ENCODE measurements around the gene RPL11. TPM values are rescaled to one million over a fixed set of nuclear protein-coding genes. Genes with fewer than 3 reads are reported as not detected.

RPL11 gene
- 447 and 618 TPM in 2 replicates for total RNA-seq

DNA sequence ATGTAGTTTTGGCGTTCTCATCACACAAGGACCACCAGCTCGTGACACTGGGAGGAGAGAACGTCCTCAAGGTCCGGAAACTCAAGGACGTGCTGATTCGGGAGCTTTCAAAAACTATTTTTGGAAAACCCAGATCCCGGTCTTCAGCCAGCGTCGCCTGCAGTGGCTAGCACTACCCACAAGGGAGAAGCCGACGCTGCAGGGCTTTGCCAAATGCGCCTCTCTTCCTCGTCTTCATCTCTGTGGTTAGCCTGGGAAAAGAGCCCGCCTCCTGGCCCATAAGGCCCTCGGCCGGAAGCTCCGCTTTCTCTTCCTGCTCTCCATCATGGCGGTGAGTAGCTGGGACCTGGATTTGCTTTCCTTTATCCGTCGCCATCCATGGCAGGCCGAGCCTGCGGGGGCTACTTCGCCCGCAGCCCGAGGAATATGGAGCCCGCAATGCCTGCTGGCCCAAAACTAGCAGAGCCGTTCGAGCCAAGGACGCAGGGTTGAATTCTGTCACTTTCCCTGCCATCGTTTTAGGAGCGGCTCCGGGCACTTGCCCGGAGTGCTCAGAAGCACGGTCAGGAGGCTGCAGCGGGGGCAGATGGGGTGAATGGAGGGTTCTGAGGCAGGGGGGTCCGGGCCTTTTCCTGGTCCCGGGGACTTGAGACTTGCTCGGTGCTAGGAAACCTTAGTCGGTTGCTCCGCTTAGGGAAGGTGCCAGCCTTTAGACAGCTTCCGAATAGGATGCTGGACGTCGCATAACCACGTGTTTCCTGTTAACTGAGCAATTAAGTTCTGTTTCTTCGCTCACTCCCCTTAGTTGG is at the start of gene RPL11:
RPL11 (plus strand) TSS at position 308 of the 809 bp plus-strand sequence; CDS start at position 326, 18 bp downstream.

DNA sequence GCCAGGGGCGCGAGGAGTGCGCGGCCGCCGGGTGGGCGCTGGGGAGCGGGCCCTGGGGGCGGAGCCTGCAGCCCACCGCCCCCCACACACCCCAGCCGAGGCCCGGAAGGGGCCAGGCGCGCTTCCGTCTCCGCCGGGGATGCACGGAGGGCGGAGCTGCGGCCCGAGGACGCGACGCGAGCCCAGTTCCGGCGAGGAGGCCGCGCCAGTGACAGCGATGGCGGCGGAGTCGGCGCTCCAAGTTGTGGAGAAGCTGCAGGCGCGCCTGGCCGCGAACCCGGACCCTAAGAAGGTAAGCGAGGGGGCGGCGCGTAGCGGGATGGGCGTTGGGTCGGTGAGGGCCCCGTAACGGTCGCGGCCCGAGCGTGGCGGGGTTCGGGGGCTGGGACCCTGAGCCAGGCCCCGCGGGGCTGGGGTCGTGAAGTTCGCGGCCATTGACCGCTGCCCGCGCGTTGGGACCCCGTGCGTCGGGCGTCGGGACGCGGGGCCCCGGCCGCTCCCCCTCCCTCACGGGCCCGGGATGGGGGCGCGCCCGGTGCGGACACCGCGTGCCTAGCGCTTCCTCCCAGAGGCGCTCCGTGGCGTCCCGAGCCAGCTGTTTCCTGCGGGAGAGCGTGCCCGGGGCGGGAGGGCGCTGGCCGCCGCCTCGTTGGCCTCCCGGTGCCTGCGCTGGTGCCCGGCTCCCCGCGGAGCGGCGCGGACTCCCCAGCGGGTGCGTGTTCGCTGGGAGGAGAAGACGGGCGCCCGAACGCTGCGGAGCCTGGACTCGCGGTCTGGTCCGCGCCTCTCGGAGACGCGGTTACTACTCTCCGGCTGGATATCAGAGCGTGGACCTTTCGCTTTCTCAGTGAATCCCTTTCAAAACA is 51.9 kb downstream of the RPL11 start, which contains the start of gene ELOA:
ELOA (plus strand) TSS at position 185 of the 866 bp plus-strand sequence; CDS start at position 218, 33 bp downstream.

Other genes with a start within 250 kb of the RPL11 start
- 381 and 414 TPM in 2 replicates for gene ASAP3, start 207.6 kb upstream of the RPL11 start, total RNA-seq
- gene E2F2, start 160.6 kb upstream of the RPL11 start, total RNA-seq = 0.54 and 1.6 TPM in 2 replicates
- 12.6 and 23.9 TPM in 2 replicates for gene ID3, start 132.3 kb upstream of the RPL11 start, total RNA-seq
- 30.6 and 42.2 TPM in 2 replicates for gene ELOA, start 51.7 kb downstream of the RPL11 start, total RNA-seq
- 17.4 and 27.5 TPM in 2 replicates for gene PITHD1, start 86.6 kb downstream of the RPL11 start, total RNA-seq
- 47.1 and 96.0 TPM in 2 replicates for gene LYPLA2, start 99.3 kb downstream of the RPL11 start, total RNA-seq
- gene GALE, start 108.9 kb downstream of the RPL11 start, total RNA-seq = 40.8 and 69.7 TPM in 2 replicates
- 34.2 and 42.0 TPM in 2 replicates for gene HMGCL, start 133.6 kb downstream of the RPL11 start, total RNA-seq
- gene FUCA1, start 176.5 kb downstream of the RPL11 start, total RNA-seq = 20.2 and 20.4 TPM in 2 replicates
- gene CNR2, start 221.6 kb downstream of the RPL11 start, total RNA-seq = not detected in 2 replicates